Right lobe of liver (tissue), 4 donors: ENCODE results near the gene CPTP.

Experiments used
- POLR2A ChIP-seq: fragments of 450-650 bp; IDR thresholded peaks from one replicate; pipeline ENCODE4 v1.6.1; 2017; ENCODE audit warnings: antibody characterized with exemption, mild to moderate bottlenecking
- TF ChIP-seq, protein P1 (sequence below), 4 donors: fragments of 200-600 bp in 3 of 4; fragments of 450-650 bp in 1 of 4; IDR thresholded peaks; one replicate each; pipeline versions ENCODE4 v1.5.1 to v1.8.0; 2016 to 2022; ENCODE audit warnings: antibody characterized with exemption in 4 of 4, mild to moderate bottlenecking in 2 of 4
- donor health status: DM: no; HTN: no; CAD: no.
- donor health status: DM: no; HTN: no; CAD: no.
- donor health status: DM: no; HTN: yes; CAD: no.

DNA sequence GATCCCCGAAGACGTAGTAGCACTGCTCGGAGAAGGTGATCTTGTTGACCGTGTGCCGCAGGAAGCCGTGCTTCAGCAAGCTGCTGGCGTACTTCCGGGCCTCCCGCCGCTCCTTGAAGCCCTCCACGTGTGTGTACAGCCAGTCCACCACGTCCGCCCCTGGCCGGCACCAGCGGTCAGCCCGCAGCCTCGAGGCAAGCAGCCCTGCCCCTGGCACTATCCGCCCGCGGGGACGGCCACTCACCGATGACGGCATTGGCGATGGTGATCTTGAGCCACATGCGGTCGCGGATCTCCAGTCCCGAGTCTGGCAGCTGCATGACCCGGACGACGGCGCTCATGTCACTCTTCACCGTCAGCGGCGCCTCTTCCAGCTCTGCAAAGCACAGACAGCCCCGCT is 13.7 kb downstream of the CPTP start:
- TF ChIP-seq POLR2A = no peak
- TF ChIP-seq, protein P1, sequence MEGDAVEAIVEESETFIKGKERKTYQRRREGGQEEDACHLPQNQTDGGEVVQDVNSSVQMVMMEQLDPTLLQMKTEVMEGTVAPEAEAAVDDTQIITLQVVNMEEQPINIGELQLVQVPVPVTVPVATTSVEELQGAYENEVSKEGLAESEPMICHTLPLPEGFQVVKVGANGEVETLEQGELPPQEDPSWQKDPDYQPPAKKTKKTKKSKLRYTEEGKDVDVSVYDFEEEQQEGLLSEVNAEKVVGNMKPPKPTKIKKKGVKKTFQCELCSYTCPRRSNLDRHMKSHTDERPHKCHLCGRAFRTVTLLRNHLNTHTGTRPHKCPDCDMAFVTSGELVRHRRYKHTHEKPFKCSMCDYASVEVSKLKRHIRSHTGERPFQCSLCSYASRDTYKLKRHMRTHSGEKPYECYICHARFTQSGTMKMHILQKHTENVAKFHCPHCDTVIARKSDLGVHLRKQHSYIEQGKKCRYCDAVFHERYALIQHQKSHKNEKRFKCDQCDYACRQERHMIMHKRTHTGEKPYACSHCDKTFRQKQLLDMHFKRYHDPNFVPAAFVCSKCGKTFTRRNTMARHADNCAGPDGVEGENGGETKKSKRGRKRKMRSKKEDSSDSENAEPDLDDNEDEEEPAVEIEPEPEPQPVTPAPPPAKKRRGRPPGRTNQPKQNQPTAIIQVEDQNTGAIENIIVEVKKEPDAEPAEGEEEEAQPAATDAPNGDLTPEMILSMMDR (IDR thresholded peaks at IDR 0.05) = no peak
